CD4-positive, alpha-beta T cell (primary cell): ENCODE results near the gene CLDN22. TPM values are rescaled to one million over a fixed set of nuclear protein-coding genes. Genes with fewer than 3 reads are reported as not detected.

Experiments
- ATAC-seq: fragments of 200-7000 bp; cut with Tn5 transposase; one replicate; pipeline ENCODE4 v1.10.0; 2022; ENCODE audit warnings: mild to moderate bottlenecking; ENCODE audit not compliant: poor library complexity
- CTCF ChIA-PET: fragments of 350-600 bp; sonication (Branson Sonifier 250); formaldehyde crosslinking; loops from one replicate; lab custom pipeline; 2021; ENCODE audit warnings: antibody characterized with exemption, inconsistent platforms; lab: Charles Lee
- POLR2A ChIA-PET: fragments of 350-600 bp; sonication (Branson Sonifier 250); formaldehyde crosslinking; loops from one replicate; lab custom pipeline; 2021; ENCODE audit warnings: antibody characterized with exemption, inconsistent platforms; lab: Charles Lee
- DNase-seq, 14 experiments: peaks; one replicate each; pipeline ENCODE4 v3.0.0-alpha.2; 2013 to 2020; ENCODE audit warnings: mixed read lengths in 2 of 14
- H3K27ac ChIP-seq, 2 donors: one replicate each; pipeline versions ENCODE4 v1.5.1 to v1.7.0; 2013; ENCODE audit warnings: low read length in 2 of 2, low read depth in 1 of 2, mild to moderate bottlenecking in 1 of 2
- H3K27me3 ChIP-seq, 2 experiments: 1 replicate in 1 of 2; 2 replicates in 1 of 2; pipeline versions ENCODE4 v1.6.1 to v1.7.0; 2013; ENCODE audit warnings: low read length in 2 of 2, control low read depth in 1 of 2, mild to moderate bottlenecking in 1 of 2, moderate library complexity in 1 of 2; ENCODE audit not compliant: insufficient read depth in 2 of 2, control insufficient read depth in 1 of 2
- H3K36me3 ChIP-seq: one replicate; pipeline ENCODE4 v1.6.1; 2013; ENCODE audit warnings: low read length, control low read depth; ENCODE audit not compliant: insufficient read depth
- H3K4me1 ChIP-seq: one replicate; pipeline ENCODE4 v1.6.1; 2013; ENCODE audit warnings: low read length, control low read depth; ENCODE audit not compliant: insufficient read depth
- H3K4me3 ChIP-seq: one replicate; pipeline ENCODE4 v1.5.1; 2013; ENCODE audit warnings: mild to moderate bottlenecking, low read length, moderate library complexity
- H3K9me3 ChIP-seq, 2 experiments: 1 replicate in 1 of 2; 2 replicates in 1 of 2; pipeline versions ENCODE4 v1.6.1 to v1.7.0; 2013; ENCODE audit warnings: low read length in 2 of 2, mild to moderate bottlenecking in 2 of 2, control low read depth in 1 of 2, moderate library complexity in 1 of 2; ENCODE audit not compliant: control insufficient read depth in 1 of 2, insufficient read depth in 1 of 2
- H3K27ac Mint-ChIP-seq: one replicate; pipeline ENCODE4 v1.8.0; 2020; ENCODE audit warnings: mixed read lengths
- H3K27me3 Mint-ChIP-seq: one replicate; pipeline ENCODE4 v1.8.0; 2021; ENCODE audit warnings: mixed read lengths
- H3K36me3 Mint-ChIP-seq: one replicate; pipeline ENCODE4 v1.8.0; 2021; ENCODE audit warnings: low read depth, mixed read lengths
- H3K4me1 Mint-ChIP-seq: one replicate; pipeline ENCODE4 v1.8.0; 2021; ENCODE audit warnings: low read depth, mixed read lengths
- H3K4me3 Mint-ChIP-seq: one replicate; pipeline ENCODE4 v1.8.0; 2020; ENCODE audit warnings: mild to moderate bottlenecking, mixed read lengths
- H3K9me3 Mint-ChIP-seq: one replicate; pipeline ENCODE4 v1.8.0; 2020; ENCODE audit warnings: mixed read lengths
- intact Hi-C, 2 experiments: fragments of 100-400 bp; cut with DNase I in 1 of 2; cut with micrococcal nuclease in 1 of 2; formaldehyde crosslinking; loops; one replicate each; pipeline versions ENCODE4 v1.15.1 to v1.9.0; 2023 to 2025; cut with DNase I, micrococcal nuclease
- total RNA-seq, 174 experiments: library from RNA in 2 of 174; stranded (reverse) in 2 of 174; gene quantifications; one replicate each; pipeline ENCODE4 v1.2.3 and lab custom pipeline; 2021 to 2026
- TF ChIP-seq, protein P1 (sequence below): fragments of 200-600 bp; IDR thresholded peaks from one replicate; pipeline ENCODE4 v1.8.0; 2022; ENCODE audit warnings: antibody characterized with exemption, mild to moderate bottlenecking

Gene CLDN22
- total RNA-seq, 2 experiments from 2014 or later: not detected

- no peak overlapping the region for H3K27ac Mint-ChIP-seq
- intact Hi-C loops: no loop called here
- H3K4me3 Mint-ChIP-seq: no peak overlapping the region
- CTCF ChIA-PET: no interaction called here
- DNase-seq (no peak), ATAC-seq (no peak)
- TF ChIP-seq, protein P1, sequence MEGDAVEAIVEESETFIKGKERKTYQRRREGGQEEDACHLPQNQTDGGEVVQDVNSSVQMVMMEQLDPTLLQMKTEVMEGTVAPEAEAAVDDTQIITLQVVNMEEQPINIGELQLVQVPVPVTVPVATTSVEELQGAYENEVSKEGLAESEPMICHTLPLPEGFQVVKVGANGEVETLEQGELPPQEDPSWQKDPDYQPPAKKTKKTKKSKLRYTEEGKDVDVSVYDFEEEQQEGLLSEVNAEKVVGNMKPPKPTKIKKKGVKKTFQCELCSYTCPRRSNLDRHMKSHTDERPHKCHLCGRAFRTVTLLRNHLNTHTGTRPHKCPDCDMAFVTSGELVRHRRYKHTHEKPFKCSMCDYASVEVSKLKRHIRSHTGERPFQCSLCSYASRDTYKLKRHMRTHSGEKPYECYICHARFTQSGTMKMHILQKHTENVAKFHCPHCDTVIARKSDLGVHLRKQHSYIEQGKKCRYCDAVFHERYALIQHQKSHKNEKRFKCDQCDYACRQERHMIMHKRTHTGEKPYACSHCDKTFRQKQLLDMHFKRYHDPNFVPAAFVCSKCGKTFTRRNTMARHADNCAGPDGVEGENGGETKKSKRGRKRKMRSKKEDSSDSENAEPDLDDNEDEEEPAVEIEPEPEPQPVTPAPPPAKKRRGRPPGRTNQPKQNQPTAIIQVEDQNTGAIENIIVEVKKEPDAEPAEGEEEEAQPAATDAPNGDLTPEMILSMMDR: no peak
- no peaks in the 10 kb centered on the region for H3K9me3 Mint-ChIP-seq
- H3K27me3 ChIP-seq: no peaks in the 10 kb centered on the region
- H3K9me3 ChIP-seq: no peaks in the 10 kb centered on the region
- POLR2A ChIA-PET: no interaction called here
- H3K27ac ChIP-seq: no peak overlapping the region
- no peaks in the 10 kb centered on the region for H3K27me3 Mint-ChIP-seq
- H3K4me1 ChIP-seq: no peaks in the 10 kb centered on the region
- H3K4me3 ChIP-seq: no peak overlapping the region
- H3K4me1 Mint-ChIP-seq: no peaks in the 10 kb centered on the region
- H3K36me3 Mint-ChIP-seq: peaks cover 15% of the 10 kb centered on the region
- no peaks in the 10 kb centered on the region for H3K36me3 ChIP-seq
Measured at GRCh38 chr4:183291070-183291469, 29.0 kb downstream of the CLDN22 start.

DNA sequence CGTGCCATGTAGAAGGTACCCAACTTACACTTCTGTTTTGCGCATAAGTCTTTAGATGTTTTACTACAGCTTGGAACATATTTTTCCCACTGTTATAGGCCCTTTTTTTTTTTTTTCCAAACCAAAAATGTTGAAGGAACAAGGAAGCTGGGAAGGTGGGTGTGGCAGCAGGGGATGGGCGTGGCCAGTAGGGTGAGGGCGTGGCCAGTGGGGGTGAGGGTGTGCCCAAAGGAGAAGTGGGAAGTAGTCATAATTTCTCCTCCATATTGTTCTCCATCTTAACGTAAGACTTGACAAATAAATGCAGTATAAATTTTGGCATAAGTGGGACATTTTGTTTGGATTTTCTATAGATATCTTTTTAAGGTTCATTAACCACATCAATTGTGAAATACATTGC is 30.4 kb downstream of the CLDN22 start:
- no peak overlapping the region for H3K4me3 ChIP-seq
- POLR2A ChIA-PET: no interaction called here
- H3K9me3 ChIP-seq: no peaks in the 10 kb centered on the region
- Mint-ChIP-seq H3K27ac (no peak overlapping the region), H3K4me3 (no peak overlapping the region), H3K4me1 (no peaks in the 10 kb centered on the region), H3K9me3 (no peaks in the 10 kb centered on the region), H3K36me3 (peaks cover 17% of the 10 kb centered on the region), H3K27me3 (no peaks in the 10 kb centered on the region)
- H3K27ac ChIP-seq: no peak overlapping the region
- no peaks in the 10 kb centered on the region for H3K4me1 ChIP-seq
- no peaks in the 10 kb centered on the region for H3K27me3 ChIP-seq
- H3K36me3 ChIP-seq: no peaks in the 10 kb centered on the region
- TF ChIP-seq, protein P1: no peak
- DNase-seq (no peak), ATAC-seq (no peak)
- intact Hi-C loops: loop anchor here in 1 of 2 experiments (10.0 kb wide), 1 partner anchor 105 kb away; no protein-coding TSS in a partner anchor
- CTCF ChIA-PET: no interaction called here

DNA sequence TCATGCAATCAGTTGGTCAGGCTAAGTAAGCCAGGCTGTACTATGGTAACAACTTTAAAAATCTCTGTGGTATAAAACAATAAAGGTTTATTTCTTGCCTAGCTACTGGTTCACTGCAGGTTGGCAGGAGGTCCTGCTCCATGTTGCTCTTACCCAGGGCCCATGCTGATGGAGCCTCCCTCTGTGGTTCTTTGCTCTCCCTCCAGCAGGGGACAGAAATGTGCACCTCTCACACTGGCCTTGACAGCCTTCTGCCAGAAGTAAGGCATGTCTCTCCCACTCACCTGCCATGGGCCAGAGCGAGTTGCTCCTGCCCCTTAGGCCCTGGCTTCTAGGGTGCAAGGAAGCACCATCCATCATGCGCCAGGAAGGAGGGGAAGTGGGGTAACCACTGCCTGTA is 31.1 kb downstream of the CLDN22 start:
- no peaks in the 10 kb centered on the region for H3K4me1 ChIP-seq
- intact Hi-C loops: loop anchor here in 1 of 2 experiments (10.0 kb wide), 1 partner anchor 106 kb away; no protein-coding TSS in a partner anchor
- H3K36me3 Mint-ChIP-seq: peaks cover 21% of the 10 kb centered on the region
- ChIA-PET POLR2A (no interaction called here), CTCF (no interaction called here)
- H3K9me3 Mint-ChIP-seq: no peaks in the 10 kb centered on the region
- no peaks in the 10 kb centered on the region for H3K27me3 ChIP-seq
- peaks cover 6% of the 10 kb centered on the region for H3K27me3 Mint-ChIP-seq
- H3K36me3 ChIP-seq: no peaks in the 10 kb centered on the region
- no peak overlapping the region for H3K4me3 ChIP-seq
- no peaks in the 10 kb centered on the region for H3K4me1 Mint-ChIP-seq
- H3K27ac ChIP-seq: no peak overlapping the region
- TF ChIP-seq, protein P1: no peak
- no peak for DNase-seq
- no peaks in the 10 kb centered on the region for H3K9me3 ChIP-seq
- ATAC-seq: no peak
- no peak overlapping the region for H3K27ac Mint-ChIP-seq
- no peak overlapping the region for H3K4me3 Mint-ChIP-seq
